ENCODE results near the gene PRXL2B. TPM values are rescaled to one million over a fixed set of nuclear protein-coding genes. Genes with fewer than 3 reads are reported as not detected.
"Not testable (repeated sequence)": the region's sequence is repeated elsewhere in the genome, so short reads cannot be mapped to it uniquely, and the experiment has no call there.

Gene PRXL2B
- total RNA-seq, 1 donor from 2014 or later: 7.3 TPM

GRCh38 chr1:2564006-2564814, 22.4 kb upstream of the PRXL2B start:
- no peak for DNase-seq

DNA sequence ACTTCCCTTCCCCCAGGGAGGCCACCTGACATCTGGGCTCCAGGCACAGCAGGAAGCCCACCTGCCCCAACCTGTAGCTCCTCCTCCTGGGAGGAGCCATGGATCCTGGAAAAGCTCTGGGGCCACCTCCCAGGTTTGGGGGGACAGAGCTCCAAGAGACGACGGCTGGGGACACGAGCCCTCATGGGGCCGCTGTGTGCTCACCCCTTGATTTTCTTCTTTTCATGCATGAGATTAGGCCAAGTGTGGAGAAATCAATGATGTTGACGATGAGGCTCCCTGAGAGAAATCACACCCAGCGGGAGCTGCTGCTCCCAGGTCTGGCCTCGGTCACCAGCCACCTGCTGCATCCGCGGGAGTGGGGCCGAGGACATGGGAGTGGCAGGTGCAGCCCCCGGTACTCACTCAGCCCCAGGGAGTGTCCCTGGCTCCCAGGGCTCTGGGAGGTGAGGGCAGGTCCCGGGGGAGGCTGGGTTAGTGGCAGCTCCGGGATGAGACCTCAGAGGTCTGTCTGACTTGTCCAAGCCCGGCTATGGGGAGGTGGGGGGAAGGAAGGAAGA, 21.7 kb upstream of the PRXL2B start:
- no peak for DNase-seq

DNA sequence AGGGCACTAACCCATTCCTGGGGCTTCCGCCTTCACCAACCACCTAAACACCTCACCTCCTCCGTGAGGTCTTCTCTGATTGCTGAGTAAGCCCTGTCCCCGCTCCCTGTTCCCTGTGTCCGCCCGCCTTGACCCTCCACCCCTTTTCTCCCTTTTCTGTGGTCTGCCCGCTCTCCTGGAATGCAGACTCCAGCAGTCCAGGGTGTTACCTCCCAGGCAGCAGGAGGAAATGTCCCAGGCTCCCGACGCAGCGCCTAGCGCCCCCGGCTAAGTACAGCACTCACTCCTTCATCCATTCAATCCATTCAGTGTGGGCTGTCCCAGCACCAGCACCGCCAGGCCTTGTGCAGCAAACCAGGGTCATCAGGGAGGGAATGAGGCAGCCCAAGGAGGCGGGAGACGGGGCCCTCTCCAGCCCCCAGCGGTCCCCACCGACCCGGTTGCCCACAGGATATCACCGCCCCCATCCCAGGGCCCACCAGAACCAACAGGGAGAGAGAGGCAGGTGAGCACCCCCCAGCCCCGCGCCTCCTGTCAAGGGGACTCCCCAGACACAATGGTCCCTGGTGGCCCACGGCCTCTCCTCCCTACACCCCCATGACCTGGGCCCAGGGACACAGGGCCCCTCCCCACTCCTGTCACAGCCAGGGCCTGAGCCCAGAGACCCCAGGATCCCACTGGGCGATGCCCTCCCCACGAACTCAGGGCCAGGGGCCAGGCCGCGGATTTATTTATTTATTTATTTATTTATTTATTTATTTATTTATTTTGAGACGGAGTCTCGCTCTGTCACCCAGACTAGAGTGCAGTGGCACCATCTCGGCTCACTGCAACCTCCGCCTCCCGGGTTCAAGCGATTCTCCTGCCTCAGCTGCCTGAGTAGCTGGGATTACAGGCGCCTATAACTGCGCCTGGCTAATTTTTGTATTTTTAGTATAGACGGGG, 20.2 kb upstream of the PRXL2B start:
- no peak for DNase-seq

DNA sequence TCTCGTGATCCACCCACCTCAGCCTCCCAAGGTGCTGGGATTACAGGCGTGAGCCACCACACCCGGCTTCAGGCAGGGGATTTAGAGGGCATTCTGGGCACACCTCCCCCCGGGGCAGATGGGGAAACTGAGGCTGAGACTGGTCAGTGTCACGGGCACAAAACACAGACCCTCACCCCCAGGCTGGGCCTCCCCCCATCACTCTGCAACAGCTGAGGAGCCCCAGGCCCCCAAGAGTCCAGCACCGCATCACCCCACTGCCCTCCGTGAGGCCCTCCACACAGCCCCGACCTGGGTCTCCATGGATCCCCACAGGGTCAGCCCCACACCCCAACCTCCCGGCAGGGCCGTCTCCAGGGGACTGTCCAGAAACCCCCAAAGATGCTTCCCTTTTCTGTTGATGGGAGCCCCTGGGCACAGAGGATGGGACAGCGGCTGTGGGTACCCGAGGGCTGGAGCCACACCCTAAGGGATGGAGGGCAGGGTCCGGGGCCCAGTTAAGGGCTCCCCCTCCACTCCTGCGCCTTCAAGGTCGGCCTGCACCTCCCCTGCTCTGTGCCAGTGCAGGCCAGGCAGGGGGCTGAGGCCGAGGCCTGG, 19.4 kb upstream of the PRXL2B start:
- DNase-seq: no peak

DNA sequence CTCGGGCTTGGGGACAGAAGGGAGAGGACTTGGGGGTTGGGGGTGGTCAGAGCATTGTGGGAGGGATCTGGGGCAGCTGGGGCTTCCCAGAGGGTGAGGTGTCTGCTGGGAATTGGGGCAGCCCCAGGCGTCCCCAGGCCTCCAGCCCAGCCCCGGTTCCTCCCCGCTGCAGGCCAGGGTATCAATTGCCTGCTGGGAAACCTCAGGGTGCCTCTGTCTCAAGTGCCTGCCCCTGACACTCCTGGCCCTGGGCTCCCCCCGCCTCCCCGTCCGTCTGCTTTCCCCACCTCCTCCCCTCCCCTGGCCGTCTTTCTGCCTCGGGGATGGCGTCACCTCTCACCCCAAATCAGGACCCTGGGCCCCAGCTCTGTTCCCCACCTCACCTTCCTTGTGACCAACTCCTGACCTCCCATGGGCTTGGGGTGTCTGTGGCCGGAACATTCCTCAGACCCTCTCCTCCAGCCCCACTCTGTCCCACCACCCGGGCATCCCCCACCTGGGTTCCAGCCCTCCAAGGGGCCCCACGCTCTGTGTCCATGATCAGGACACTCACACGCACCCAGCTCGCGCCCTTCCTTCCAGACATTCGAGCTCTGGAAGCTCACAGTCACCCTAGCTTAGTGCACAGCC, 18.3 kb upstream of the PRXL2B start:
- DNase-seq: not testable (repeated sequence)

- DNase-seq: no peak
Measured at GRCh38 chr1:2569060-2569459, 17.5 kb upstream of the PRXL2B start.

DNA sequence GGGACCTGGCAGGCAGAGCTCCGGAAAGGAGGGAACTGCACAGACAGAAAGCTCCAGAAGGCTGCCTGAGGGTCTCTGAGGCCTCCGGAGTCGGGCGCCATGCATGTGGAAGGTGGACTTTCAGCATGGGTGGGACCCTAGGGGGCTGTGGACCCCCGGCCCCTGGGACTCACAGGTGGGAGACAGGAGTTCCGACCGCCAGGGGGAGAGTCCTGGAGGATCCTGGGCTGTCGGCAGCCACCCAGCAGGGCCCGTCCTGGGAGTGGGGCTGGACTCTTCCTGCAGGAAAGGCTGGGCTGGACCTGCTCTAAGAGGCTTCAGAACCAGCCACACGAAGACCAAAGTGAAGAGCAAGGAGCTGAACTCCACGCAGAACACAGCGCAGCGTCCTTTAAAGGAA, 16.9 kb upstream of the PRXL2B start:
- DNase-seq: not testable (repeated sequence)

DNA sequence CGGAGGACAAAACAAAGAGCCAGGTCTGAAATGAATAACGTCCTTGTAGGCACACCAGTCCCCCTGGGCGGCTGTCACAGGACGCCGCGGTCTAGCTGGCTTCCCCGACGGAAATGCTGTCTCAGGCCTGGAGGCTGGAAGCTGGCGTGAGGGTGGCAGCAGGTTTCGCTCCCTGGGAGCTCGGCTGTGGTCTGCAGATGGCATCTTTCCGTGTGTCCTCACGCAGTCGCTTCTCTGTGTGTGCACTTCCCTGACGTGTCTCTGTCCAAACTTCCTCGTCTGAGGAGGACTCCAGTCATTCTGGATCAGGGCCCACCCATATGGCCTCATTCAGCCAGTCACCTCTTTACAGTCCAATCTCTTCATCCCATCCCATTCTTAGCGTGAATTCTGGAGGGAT, 16.2 kb upstream of the PRXL2B start:
- DNase-seq: no peak

DNA sequence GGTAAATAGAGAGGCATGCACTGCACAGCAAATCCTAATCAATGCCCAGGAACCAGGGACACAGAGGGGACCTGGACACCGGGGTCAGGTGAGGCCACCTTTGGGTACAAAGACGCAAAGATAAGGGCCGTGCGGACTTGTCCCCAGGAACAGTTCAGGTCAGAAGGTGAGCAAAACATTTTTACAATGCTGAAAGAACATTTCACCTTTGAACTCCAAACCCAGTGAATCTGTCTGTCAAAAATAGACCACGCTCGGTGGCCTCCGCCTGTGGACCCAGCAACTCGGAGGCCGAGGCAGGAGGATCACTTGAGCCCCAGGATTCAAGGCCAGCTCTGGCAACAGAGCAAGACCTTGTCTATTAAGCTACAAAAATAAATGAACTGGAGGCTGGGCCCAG, 15.2 kb upstream of the PRXL2B start:
- no peak for DNase-seq

- no peak for DNase-seq
Measured at GRCh38 chr1:2573250-2573920, 13.2 kb upstream of the PRXL2B start.

DNA sequence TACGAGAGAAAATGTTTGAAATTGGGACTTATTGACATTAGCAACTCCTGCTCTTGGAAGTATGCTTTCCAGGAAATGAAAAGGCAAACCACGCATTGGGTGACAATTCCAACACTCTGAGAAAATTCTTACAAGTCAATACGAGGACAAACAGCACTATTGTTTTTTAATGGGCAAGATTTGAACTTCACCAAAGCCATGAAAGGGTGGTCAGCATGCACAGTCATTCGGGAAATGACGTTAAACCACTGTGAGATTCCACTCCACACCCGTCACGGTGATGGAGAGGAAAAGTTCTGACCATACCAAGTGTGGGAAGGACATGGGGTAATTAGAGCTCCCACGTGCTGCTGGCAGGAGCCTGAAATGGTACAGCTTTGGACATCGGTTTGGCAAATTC, 12.2 kb upstream of the PRXL2B start:
- DNase-seq: no peak

GRCh38 chr1:2575801-2576663, 10.5 kb upstream of the PRXL2B start:
- no peak for DNase-seq

- DNase-seq: not testable (repeated sequence)
Measured at GRCh38 chr1:2577565-2578075, 9.0 kb upstream of the PRXL2B start.

- no peak for DNase-seq
Measured at GRCh38 chr1:2578758-2579118, 7.8 kb upstream of the PRXL2B start.

- no peak for DNase-seq
Measured at GRCh38 chr1:2580691-2581090, 5.9 kb upstream of the PRXL2B start.

DNA sequence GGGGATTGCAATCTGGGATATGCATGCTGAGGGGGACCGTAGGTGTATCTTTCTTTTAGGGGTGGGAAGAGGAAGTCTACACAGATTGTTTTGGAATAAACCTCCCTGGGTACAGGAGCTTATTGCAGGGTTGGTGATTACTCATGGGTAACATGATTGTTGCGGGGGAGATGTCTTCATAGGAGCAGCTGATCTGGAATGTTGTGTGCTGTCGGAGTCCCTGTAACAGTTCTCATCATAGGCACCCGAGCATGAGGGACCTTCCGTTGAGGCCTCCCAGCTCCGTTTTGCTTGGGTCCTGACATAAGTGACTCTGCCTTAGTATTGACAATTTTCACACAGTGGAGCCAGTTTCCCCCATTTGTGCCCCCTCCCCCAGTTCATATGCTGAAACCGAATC, 4.2 kb upstream of the PRXL2B start:
- DNase-seq: no peak

DNA sequence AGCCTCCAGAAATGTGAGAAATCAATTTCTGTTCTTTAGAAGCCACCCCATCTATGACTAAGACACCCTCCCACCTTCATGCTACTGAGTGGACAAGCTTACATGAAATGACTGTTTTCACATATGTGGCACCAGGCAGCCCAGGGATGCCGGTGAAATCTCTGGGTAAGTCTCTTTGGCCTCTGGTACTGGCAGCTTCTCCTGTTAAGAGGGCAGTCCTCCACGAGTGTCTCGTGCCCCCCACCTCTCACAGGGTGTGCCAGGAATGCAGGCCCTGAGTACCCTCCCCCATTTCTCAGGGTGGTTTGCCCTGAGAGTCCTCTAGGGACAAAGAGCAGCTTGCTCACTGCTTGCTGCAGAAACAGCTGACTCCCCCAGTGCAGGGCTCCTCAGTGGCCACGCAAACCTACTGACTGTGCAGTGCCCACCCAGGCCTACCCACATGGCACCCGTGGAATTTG, 3.2 kb upstream of the PRXL2B start:
- no peak for DNase-seq

DNA sequence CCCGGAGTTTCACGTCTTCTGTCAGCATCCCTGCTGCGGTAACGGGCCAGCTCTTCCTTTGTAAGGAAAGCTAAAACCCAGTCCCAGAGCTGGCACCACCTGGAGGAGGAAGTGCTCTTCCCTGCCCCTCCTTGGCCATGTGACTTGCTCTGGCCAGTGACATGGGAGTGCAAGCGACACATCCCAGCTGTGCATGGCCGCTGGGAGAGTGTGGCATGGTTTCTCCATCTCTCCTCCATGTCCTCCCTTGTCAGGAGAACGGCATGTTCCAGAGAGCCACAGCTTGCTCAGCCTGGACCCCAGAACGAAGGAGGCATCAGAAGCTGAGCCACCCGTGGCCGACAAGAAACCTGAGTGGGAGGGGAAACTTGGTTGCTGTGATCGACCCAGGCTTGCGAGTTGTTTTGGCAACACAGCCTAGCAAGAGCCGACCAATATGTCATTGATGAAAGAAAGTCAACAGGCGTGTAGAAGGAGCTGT, 2.7 kb upstream of the PRXL2B start:
- no peak for DNase-seq

GRCh38 chr1:2584686-2585317, 1.8 kb upstream of the PRXL2B start:
- no peak for DNase-seq

Measured in skin of body (tissue), 2 donors.